PFSK-1 (cell line): ENCODE measurements around the gene ERC2.

ENCODE experiments used
- FOXP2 ChIP-seq: optimal IDR thresholded peaks from 2 replicates; pipeline ENCODE3; 2011; ENCODE audit warnings: borderline replicate concordance, control low read depth, inconsistent platforms; ENCODE audit not compliant: insufficient read depth; ENCODE audit errors: extremely low read length, extremely low read depth
- POLR2AphosphoS5 ChIP-seq: IDR thresholded peaks from 2 replicates; pipeline ENCODE4 v1.6.1; 2012; ENCODE audit warnings: low read depth, mild to moderate bottlenecking, control low read depth, low read length, moderate library complexity
- SIN3A ChIP-seq: IDR thresholded peaks from 2 replicates; pipeline ENCODE4 v1.6.1; 2012; ENCODE audit warnings: mild to moderate bottlenecking, low read length, moderate library complexity, borderline replicate concordance; ENCODE audit not compliant: insufficient read depth
- TAF1 ChIP-seq: IDR thresholded peaks from 2 replicates; pipeline ENCODE4 v1.6.1; 2012; ENCODE audit warnings: low read length, control low read depth, borderline replicate concordance; ENCODE audit not compliant: insufficient read depth
- TF ChIP-seq, protein P1 (sequence below), 2 experiments: IDR thresholded peaks; 2 replicates each; pipeline versions ENCODE4 v1.6.1 to v1.8.0; 2011 to 2012; ENCODE audit warnings: low read depth in 2 of 2, low read length in 2 of 2, control low read depth in 1 of 2, inconsistent platforms in 1 of 2, mild to moderate bottlenecking in 1 of 2, moderate library complexity in 1 of 2; ENCODE audit not compliant: insufficient read depth in 1 of 2

DNA sequence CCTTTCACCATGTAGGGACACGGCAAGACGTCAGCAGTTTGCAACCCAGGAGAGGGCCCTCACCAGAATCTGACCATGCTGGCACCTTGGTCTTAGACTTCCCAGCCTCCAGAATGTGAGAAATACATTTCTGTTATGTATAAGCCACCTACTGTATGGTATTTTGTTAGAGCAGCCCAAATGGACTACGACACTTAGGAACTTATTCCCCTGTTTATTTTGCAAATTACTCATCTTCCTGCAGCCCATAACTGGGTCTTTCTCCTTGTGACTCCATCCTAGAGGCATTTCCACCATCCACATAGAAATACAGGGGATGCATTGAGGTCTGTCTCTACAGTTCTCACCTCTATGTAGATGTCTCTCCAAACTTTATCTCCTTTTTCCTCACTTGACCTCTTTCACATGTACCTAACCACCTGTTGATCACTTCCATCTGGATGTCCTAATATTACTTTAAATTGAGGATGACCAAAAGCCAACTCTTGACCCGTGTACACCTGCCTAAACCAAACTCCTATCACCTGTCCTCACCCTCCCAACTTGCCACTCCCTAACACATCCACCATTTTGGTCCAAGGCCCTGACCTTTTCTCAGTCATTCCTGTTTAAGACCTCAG is 575.1 kb downstream of the ERC2 start:
- TF ChIP-seq POLR2AphosphoS5: no peak
- TF ChIP-seq FOXP2: no peak
- TF ChIP-seq TAF1: no peak
- TF ChIP-seq SIN3A: no peak
- TF ChIP-seq, protein P1, sequence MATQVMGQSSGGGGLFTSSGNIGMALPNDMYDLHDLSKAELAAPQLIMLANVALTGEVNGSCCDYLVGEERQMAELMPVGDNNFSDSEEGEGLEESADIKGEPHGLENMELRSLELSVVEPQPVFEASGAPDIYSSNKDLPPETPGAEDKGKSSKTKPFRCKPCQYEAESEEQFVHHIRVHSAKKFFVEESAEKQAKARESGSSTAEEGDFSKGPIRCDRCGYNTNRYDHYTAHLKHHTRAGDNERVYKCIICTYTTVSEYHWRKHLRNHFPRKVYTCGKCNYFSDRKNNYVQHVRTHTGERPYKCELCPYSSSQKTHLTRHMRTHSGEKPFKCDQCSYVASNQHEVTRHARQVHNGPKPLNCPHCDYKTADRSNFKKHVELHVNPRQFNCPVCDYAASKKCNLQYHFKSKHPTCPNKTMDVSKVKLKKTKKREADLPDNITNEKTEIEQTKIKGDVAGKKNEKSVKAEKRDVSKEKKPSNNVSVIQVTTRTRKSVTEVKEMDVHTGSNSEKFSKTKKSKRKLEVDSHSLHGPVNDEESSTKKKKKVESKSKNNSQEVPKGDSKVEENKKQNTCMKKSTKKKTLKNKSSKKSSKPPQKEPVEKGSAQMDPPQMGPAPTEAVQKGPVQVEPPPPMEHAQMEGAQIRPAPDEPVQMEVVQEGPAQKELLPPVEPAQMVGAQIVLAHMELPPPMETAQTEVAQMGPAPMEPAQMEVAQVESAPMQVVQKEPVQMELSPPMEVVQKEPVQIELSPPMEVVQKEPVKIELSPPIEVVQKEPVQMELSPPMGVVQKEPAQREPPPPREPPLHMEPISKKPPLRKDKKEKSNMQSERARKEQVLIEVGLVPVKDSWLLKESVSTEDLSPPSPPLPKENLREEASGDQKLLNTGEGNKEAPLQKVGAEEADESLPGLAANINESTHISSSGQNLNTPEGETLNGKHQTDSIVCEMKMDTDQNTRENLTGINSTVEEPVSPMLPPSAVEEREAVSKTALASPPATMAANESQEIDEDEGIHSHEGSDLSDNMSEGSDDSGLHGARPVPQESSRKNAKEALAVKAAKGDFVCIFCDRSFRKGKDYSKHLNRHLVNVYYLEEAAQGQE (IDR thresholded peaks at IDR 0.05; ENCODE audit: insufficient read depth in 1 of 2, low read depth in 2 of 2, low read length in 2 of 2): no peak
